ENCODE data around the gene RNF157.

- TF ChIP-seq CTCF (IDR thresholded peaks at IDR 0.05) (no peak), POLR2AphosphoS5 (IDR thresholded peaks at IDR 0.05) (no peak), POLR2A (IDR thresholded peaks at IDR 0.05) (no peak)
Measured at GRCh38 chr17:76156662-76156991, 83.7 kb downstream of the RNF157 start.
